Keratinocyte (primary cell): ENCODE data around the gene RHOU. TPM values are rescaled to one million over a fixed set of nuclear protein-coding genes. Genes with fewer than 3 reads are reported as not detected.

Experiments used
- DNase-seq: peaks from one replicate; pipeline ENCODE4 v3.0.0-alpha.2; 2011; ENCODE audit warnings: low read depth, missing footprints, low spot score
- FAIRE-seq: peaks from 2 replicates; lab custom pipeline; 2011; peaks lifted over from hg19 to GRCh38; lab: Jason Lieb, UNC
- H2AFZ ChIP-seq: 2 replicates; pipeline ENCODE4 v1.6.0; 2012; ENCODE audit warnings: low read length, control low read depth, inconsistent platforms; ENCODE audit not compliant: control insufficient read depth
- H3K27ac ChIP-seq: 2 replicates; pipeline ENCODE4 v1.5.1; 2011; ENCODE audit warnings: low read length; ENCODE audit not compliant: control insufficient read depth, insufficient read depth
- H3K27me3 ChIP-seq: 3 replicates; pipeline ENCODE4 v1.6.0; 2011; ENCODE audit warnings: low read length; ENCODE audit not compliant: control insufficient read depth, insufficient read depth; ENCODE audit errors: extremely low read depth
- H3K36me3 ChIP-seq, 2 experiments: 2 replicates in 1 of 2; 3 replicates in 1 of 2; pipeline ENCODE4 v1.5.1; 2011; ENCODE audit warnings: low read length in 2 of 2, mild to moderate bottlenecking in 1 of 2; ENCODE audit not compliant: control insufficient read depth in 2 of 2, insufficient read depth in 2 of 2; ENCODE audit errors: extremely low read depth in 1 of 2
- H3K4me1 ChIP-seq: 3 replicates; pipeline ENCODE4 v1.5.1; 2011; ENCODE audit warnings: low read length; ENCODE audit not compliant: control insufficient read depth, insufficient read depth; ENCODE audit errors: extremely low read depth
- H3K4me2 ChIP-seq: 3 replicates; pipeline ENCODE4 v1.6.0; 2011; ENCODE audit warnings: low read depth, low read length; ENCODE audit not compliant: control insufficient read depth, insufficient read depth; ENCODE audit errors: extremely low read depth
- H3K4me3 ChIP-seq, 3 experiments: fragments of 200-600 bp in 1 of 3; sonication (generic) in 1 of 3; 2 replicates in 2 of 3; 3 replicates in 1 of 3; pipeline ENCODE4 v1.5.1; 2011 to 2016; ENCODE audit warnings: low read length in 3 of 3, mild to moderate bottlenecking in 3 of 3, control low read depth in 2 of 3, inconsistent platforms in 1 of 3, low read depth in 1 of 3, mixed read lengths in 1 of 3, mixed run types in 1 of 3, moderate library complexity in 1 of 3; ENCODE audit not compliant: control insufficient read depth in 2 of 3, insufficient read depth in 2 of 3; ENCODE audit errors: extremely low read depth in 1 of 3
- H3K79me2 ChIP-seq: 2 replicates; pipeline ENCODE4 v1.6.0; 2012; ENCODE audit warnings: low read length; ENCODE audit not compliant: control insufficient read depth, insufficient read depth
- H3K9ac ChIP-seq: 3 replicates; pipeline ENCODE4 v1.6.0; 2011; ENCODE audit warnings: low read length; ENCODE audit not compliant: control insufficient read depth, insufficient read depth; ENCODE audit errors: extremely low read depth
- H3K9me1 ChIP-seq: 3 replicates; pipeline ENCODE4 v1.6.0; 2011; ENCODE audit warnings: low read length; ENCODE audit not compliant: control insufficient read depth, insufficient read depth; ENCODE audit errors: extremely low read depth
- H3K9me3 ChIP-seq: 2 replicates; pipeline ENCODE4 v1.5.1; 2012; ENCODE audit warnings: low read depth, low read length; ENCODE audit not compliant: control insufficient read depth
- H4K20me1 ChIP-seq: 3 replicates; pipeline ENCODE4 v1.6.0; 2011; ENCODE audit warnings: low read length; ENCODE audit not compliant: control insufficient read depth, insufficient read depth; ENCODE audit errors: extremely low read depth
- EZH2 ChIP-seq: IDR thresholded peaks from one replicate; pipeline ENCODE4 v1.6.1; 2012; ENCODE audit warnings: inconsistent platforms, mild to moderate bottlenecking, low read length, moderate library complexity
- dilution Hi-C: fragments of 300-500 bp; cut with MboI; formaldehyde crosslinking; loops from one replicate; pipeline ENCODE4 v1.7.0; 2020; ENCODE audit warnings: low sequenced_read_pairs; ENCODE audit not compliant: extremely low pct_ligation_motif_present
- polyA plus RNA-seq, 5 experiments: library from polyadenylated mRNA; depleted of rRNA in 3 of 5; stranded (reverse) in 3 of 5; stranded (forward) in 1 of 5; unstranded in 1 of 5; fragments of >200 nt; gene quantifications; 1 replicate in 1 of 5; 2 replicates in 3 of 5; 3 replicates in 1 of 5; pipeline versions ENCODE4 v1.2.1 to v1.2.3, GENCODE V29; 2011 to 2012; ENCODE audit warnings: missing spikeins in 2 of 5, low read depth in 1 of 5, low replicate concordance in 1 of 5
- TF ChIP-seq, protein P1 (sequence below), 3 experiments: IDR thresholded peaks in 1 of 3; conservative IDR thresholded peaks in 1 of 3; optimal IDR thresholded peaks in 1 of 3; 2 replicates in 2 of 3; 3 replicates in 1 of 3; pipeline versions ENCODE3 to v1.5.1; 2011; ENCODE audit warnings: low read length in 3 of 3, mild to moderate bottlenecking in 3 of 3, moderate library complexity in 2 of 3, control low read depth in 1 of 3, inconsistent platforms in 1 of 3; ENCODE audit not compliant: insufficient read depth in 2 of 3; ENCODE audit errors: extremely low read depth in 1 of 3

Gene RHOU
- polyA plus RNA-seq, 1 donor (not counting 4 experiments of a cell fraction or from before 2014, with no cell fraction given): 0.29 TPM

DNA sequence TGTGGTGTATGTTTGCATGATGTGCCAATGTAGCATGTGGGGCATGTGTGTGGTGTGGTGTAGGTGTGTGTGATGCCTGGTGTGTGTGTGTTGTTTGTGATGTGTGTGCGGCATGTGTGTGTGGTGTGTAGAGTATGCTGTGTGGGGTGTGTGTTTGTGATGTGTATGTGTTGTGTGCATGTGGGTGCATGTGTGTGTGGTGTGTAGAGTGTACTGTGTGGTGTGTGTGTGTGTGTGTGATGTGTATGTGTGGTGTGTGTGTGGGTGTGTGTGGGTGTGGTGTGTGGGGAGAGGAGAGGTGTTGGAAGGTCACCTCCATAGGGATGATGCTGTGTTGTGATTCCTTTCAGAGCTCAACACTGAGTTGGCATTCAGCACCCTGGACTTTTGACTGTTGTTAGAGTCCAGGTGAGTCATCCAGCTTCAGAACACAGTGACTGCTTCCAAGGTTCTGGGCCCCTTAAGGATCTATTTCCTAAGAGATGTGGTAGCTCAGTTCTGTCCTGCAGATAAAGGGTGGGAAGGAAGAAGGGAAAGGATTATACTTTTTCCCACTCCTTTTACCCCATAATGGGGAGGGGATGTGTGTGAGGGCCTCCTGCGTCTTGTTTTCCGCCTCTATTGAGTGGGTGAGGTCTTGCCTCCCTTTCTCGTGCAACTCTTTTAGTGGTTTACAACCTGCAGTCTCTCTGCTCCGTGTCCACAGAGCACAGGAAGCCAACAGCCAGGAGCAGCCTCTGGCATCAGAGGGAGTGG is 47.6 kb downstream of the RHOU start:
- H3K4me1 ChIP-seq: no peaks in the 10 kb centered on the region
- TF ChIP-seq, protein P1, sequence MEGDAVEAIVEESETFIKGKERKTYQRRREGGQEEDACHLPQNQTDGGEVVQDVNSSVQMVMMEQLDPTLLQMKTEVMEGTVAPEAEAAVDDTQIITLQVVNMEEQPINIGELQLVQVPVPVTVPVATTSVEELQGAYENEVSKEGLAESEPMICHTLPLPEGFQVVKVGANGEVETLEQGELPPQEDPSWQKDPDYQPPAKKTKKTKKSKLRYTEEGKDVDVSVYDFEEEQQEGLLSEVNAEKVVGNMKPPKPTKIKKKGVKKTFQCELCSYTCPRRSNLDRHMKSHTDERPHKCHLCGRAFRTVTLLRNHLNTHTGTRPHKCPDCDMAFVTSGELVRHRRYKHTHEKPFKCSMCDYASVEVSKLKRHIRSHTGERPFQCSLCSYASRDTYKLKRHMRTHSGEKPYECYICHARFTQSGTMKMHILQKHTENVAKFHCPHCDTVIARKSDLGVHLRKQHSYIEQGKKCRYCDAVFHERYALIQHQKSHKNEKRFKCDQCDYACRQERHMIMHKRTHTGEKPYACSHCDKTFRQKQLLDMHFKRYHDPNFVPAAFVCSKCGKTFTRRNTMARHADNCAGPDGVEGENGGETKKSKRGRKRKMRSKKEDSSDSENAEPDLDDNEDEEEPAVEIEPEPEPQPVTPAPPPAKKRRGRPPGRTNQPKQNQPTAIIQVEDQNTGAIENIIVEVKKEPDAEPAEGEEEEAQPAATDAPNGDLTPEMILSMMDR (optimal IDR thresholded peaks at IDR 0.05 in 1 of 3, IDR thresholded peaks at IDR 0.05 in 1 of 3, conservative IDR thresholded peaks at IDR 0.05 in 1 of 3; ENCODE audit: extremely low read depth in 1 of 3, insufficient read depth in 2 of 3, low read length in 3 of 3): no peak
- no peak for TF ChIP-seq EZH2
- no peaks in the 10 kb centered on the region for H4K20me1 ChIP-seq
- DNase-seq (no peak), FAIRE-seq (no peak)
- no peaks in the 10 kb centered on the region for H3K79me2 ChIP-seq
- H2AFZ ChIP-seq: no peak overlapping the region
- H3K36me3 ChIP-seq: no peaks in the 10 kb centered on the region
- no peaks in the 10 kb centered on the region for H3K9me3 ChIP-seq
- dilution Hi-C loops: no loop called here
- H3K9ac ChIP-seq: no peak overlapping the region
- H3K4me2 ChIP-seq: no peak overlapping the region
- no peak overlapping the region for H3K4me3 ChIP-seq
- H3K27ac ChIP-seq: no peak overlapping the region
- peaks cover 6% of the 10 kb centered on the region for H3K27me3 ChIP-seq
- no peaks in the 10 kb centered on the region for H3K9me1 ChIP-seq

DNA sequence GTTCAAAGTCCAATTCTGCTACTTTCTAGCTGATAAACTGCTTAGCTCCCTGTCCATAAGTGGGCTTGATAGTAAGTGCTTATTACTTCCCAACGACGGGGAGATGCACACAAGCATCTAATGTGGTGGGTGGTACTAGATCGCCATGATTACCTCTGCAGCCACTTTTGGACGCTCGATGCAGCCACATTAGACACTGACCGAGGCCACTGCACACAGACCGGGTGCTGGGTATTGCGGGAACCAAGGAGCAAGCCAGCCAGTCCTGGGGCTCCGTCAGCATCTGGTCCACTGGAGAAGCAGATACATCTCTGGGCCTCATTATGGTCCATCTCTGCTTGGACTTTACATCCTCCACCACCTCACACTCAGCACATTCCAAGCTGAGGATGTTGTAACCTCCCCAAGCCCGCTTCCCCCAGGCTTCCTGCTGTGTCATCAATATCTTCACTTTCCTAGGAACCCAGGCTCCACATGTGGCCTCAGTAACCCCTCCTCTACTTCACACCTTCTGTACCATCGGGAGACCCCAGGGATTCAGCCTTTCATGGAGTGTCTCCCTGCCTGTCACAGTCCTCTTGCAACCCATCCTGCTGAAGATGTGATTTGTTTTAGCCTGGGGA is 48.2 kb downstream of the RHOU start:
- no peak overlapping the region for H3K27ac ChIP-seq
- no peak overlapping the region for H2AFZ ChIP-seq
- H4K20me1 ChIP-seq: no peaks in the 10 kb centered on the region
- no peaks in the 10 kb centered on the region for H3K9me3 ChIP-seq
- H3K9me1 ChIP-seq: no peaks in the 10 kb centered on the region
- TF ChIP-seq, protein P1 (optimal IDR thresholded peaks at IDR 0.05 in 1 of 3, IDR thresholded peaks at IDR 0.05 in 1 of 3, conservative IDR thresholded peaks at IDR 0.05 in 1 of 3; ENCODE audit: extremely low read depth in 1 of 3, insufficient read depth in 2 of 3, low read length in 3 of 3): no peak
- no peak for TF ChIP-seq EZH2
- H3K36me3 ChIP-seq: no peaks in the 10 kb centered on the region
- no peak overlapping the region for H3K4me3 ChIP-seq
- H3K4me1 ChIP-seq: no peaks in the 10 kb centered on the region
- no peak overlapping the region for H3K4me2 ChIP-seq
- no peak overlapping the region for H3K9ac ChIP-seq
- no peaks in the 10 kb centered on the region for H3K79me2 ChIP-seq
- FAIRE-seq: no peak
- no peak for DNase-seq
- peaks cover 9% of the 10 kb centered on the region for H3K27me3 ChIP-seq
- dilution Hi-C loops: no loop called here
